Activated CD4-positive, alpha-beta T cell treated with anti-CD3 and anti-CD28 coated beads for 1 hour (primary cell): Measurements from ENCODE around the gene ATP1B2.
A peak's percentile ranks its signal among the peaks of the same experiment; 100 is the strongest.
"Not testable (repeated sequence)": the region's sequence is repeated elsewhere in the genome, so short reads cannot be mapped to it uniquely, and the experiment has no call there.

ENCODE experiments used
- DNase-seq: peaks from one replicate; pipeline ENCODE4 v3.0.0-alpha.2; 2020

The ATP1B2 gene

DNA sequence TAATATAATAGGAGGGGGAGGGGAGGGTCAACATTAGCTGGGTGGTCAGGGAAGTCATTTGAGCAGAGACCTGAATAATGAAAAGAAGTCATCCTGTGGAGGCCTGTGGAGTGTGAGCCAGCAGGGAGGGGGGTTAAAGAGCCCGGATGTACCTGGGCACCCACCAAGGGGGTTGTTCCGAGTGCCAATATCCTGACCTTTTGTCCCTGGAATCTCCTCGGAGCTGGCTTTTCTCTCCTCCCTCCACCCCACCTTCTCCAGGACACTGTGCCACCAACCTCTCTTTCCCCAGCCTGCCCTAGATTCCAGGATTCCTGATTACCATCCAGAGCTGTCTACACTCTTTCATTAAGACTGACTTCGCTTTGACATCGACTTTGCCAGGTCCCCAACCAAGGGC lies 14.6 kb upstream of the ATP1B2 start:
- no peak for DNase-seq

- no peak for DNase-seq
Observed at GRCh38 chr17:7640783-7641182, 9.9 kb upstream of the ATP1B2 start.

GRCh38 chr17:7641635-7642034 lies 9.1 kb upstream of the ATP1B2 start:
- not testable (repeated sequence) for DNase-seq

GRCh38 chr17:7644775-7645174 lies 6.0 kb upstream of the ATP1B2 start:
- no peak for DNase-seq

DNA sequence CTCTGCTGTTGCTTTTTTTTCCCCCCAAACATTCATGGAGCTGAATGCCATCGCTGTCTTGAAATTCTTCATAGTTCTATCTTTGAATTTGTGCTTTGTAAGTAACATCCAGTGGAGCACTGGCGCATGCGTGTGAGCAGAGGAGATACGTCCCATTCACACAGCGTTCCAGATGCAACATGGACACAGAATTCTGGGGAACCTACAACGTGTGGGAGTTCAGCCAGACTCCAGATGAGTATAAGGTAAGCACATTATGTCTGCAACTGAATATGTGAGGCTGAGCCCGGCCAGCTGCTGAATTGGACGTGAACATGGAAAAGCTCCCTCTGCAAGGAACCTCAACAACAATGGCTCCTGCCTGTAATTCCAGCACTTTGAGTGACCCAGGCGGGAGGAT lies 4.3 kb upstream of the ATP1B2 start:
- DNase-seq = no peak

DNA sequence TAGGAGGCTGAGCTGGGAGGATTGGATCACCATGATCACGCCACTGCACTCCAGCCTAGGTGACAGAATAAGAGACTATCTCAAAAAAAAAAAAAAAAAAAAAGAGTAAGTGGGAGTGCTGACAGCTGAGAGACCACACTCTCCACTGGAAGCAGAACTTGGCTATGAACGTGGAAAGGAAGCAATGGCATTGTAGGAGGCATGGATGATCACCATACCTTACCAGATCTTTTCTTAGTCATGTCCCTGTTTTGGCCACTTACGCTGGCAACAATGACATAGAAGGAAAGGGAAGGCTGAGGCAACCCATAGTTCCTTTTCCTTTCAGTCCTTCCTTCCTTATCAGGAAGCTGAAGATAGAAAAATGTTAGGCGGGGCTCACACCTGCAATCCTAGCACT lies 3.7 kb upstream of the ATP1B2 start:
- no peak for DNase-seq

- DNase-seq = no peak
Observed at GRCh38 chr17:7651097-7651664, 455 bp downstream of the ATP1B2 start.

DNA sequence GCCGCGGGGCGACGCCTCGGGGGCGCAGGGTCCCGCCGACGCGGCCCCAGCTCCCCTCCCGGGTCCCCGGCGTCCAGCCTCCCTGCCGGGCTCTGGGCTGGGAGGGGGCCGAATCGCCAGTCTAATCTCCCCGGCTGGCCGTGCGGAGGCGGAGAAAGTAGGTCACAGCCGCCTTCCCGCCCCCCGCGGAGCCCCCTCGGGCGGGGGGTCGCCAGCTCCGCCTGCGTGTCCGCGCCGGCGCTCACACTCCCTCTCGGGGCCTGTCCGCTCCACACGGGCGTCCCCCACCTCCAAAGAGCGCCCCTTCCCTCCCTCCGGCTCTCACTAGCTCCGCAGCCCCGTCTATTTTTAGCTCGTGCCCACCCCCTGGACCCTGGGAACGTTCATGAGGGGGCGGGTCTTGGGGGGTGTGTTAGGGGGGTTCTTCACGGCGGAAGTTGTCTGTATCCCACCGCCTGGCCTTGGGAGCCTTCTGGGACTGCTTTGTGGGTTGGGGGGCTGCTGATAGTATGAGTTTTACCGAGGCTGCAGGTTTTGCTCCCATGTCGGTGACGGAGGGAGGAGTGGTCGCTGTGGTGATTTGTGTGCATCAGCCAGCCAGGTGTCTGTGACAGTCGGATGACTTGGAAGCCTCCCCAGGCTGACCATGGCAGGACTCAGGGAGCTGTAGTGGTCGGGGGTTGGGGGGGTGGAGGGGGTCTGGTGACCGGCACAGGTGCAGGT lies 1.1 kb downstream of the ATP1B2 start:
- no peak for DNase-seq

GRCh38 chr17:7652388-7653356 lies 1.9 kb downstream of the ATP1B2 start:
- no peak for DNase-seq

DNA sequence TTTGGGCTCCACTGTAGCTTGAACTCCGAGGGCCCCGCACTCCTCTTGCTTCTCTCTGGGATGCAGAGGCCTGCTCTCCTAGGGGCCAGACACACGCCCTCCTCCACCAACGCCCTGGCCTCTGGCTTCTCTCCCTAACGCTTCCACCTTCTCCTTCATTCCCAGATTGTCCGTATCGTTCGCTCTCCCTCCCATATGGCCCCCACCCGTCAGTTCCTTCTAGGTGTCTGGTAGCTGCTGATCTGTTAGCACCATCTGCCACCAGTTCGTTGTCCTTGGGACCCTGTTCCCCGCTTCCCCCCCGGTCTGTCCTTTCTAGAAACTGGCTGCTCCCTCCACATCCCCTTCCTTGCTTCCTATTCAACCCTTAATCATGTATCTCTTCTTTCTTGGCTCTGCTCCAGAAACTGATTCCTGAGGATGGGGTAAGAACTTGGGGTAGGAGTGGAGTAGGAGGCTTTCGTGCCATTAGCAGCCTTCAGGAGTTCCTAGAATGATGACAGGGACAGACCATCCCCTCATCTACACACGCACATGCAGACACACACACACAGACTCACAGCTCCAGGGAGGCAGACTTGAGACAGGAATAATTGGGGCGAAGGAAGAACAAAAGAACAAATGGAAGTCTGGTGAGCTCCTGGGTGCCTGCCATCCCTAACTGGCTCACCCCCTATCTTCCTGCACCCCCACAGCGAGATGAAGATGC lies 4.3 kb downstream of the ATP1B2 start:
- DNase-seq = no peak

GRCh38 chr17:7655541-7655840 lies 4.8 kb downstream of the ATP1B2 start:
- DNase-seq = no peak

GRCh38 chr17:7656958-7657609 lies 6.4 kb downstream of the ATP1B2 start:
- no peak for DNase-seq

GRCh38 chr17:7667656-7668406 lies 17.1 kb downstream of the ATP1B2 start:
- no peak for DNase-seq

DNA sequence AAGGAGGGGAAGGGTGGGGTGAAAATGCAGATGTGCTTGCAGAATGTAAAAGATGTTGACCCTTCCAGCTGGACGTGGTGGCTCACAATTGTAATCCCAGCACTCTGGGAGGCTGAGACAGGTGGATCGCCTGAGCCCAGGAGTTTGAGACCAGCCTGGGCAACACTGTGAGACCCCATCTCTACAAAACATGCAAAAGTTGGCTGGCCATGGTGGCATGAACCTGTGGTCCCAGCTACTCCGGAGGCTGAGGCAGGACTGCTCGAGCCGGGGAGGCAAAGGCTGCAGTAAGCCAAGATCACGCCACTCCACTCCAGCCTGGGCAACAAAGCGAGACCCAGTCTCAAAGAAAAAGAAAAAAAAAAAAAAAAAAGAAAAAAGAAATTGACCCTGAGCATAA lies 17.8 kb downstream of the ATP1B2 start:
- no peak for DNase-seq

- DNase-seq = no peak
Observed at GRCh38 chr17:7673239-7673638, 22.5 kb downstream of the ATP1B2 start.

DNA sequence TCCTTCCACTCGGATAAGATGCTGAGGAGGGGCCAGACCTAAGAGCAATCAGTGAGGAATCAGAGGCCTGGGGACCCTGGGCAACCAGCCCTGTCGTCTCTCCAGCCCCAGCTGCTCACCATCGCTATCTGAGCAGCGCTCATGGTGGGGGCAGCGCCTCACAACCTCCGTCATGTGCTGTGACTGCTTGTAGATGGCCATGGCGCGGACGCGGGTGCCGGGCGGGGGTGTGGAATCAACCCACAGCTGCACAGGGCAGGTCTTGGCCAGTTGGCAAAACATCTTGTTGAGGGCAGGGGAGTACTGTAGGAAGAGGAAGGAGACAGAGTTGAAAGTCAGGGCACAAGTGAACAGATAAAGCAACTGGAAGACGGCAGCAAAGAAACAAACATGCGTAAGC lies 24.2 kb downstream of the ATP1B2 start:
- no peak for DNase-seq

- no peak for DNase-seq
Observed at GRCh38 chr17:7676533-7676932, 25.8 kb downstream of the ATP1B2 start.

DNA sequence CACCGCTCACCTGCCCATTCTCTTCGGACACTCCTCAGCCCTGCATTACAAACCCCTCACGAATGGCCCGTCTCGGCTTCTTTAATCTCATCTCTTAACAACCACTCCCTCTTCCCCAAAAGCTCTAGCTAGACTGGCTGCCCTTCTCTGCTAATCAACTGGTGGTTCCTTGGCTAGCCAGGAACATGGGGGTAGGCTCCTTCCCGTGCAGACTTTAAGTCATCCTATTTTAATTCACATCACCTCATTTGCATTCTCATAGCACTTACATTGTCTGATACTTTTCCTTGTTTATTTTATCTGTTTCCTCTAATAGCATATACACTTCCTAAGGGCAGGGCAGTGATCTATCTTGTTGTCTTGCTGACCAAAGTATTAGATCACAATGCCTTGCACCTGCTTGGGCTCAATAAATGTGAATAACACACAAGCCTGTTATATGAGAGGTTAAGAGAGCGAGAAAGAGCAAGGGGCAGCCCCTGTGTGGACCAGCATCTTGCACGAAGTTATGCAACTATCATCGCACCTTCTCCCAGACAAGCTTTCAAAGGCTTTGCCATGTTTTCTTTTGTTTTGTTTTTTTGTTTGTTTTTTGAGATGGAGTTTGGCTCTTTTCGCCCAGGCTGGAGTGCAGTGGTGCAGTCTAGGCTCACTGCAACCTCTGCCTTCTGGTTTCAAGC lies 26.8 kb downstream of the ATP1B2 start:
- DNase-seq = no peak

- DNase-seq = no peak
Observed at GRCh38 chr17:7684851-7685532, 34.3 kb downstream of the ATP1B2 start.

DNA sequence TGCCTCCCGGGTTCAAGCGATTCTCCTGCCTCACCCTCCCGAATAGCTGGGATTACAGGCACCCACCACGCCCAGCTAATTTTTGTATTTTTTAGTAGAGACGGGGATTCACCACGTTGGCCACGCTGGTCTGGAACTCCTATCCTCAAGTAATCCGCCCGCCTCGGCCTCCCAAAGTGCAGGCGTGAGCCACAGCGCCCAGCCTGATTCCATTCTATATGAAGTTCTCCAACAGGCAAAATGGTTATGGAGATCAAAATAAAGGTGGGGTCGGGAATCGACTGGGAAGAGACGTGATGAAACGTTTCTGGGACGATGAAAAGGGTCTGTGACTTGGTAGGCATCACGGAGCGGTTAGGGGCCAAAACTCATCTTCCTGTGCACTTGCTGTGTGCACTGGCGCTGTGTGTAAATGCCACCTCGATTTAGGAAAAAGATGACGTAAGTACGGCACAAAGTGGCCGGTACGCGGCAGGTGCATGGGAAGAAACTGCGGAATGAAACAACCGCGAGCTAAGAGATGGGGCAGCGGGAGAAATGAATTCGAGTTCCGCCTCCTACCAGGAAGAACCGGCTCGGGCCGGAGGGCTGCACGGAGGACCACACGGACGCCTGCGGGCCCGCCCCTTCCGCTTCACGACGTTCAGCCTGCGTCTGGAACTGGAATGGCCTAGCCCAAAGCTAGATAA lies 35.0 kb downstream of the ATP1B2 start:
- DNase-seq = peak; percentile 79
